ENCODE results near the gene STXBP4.

Gene STXBP4

GRCh38 chr17:55133583-55133982 is 165.0 kb downstream of the STXBP4 start:
- DNase-seq = no peak

- no peak for DNase-seq
Measured at GRCh38 chr17:55134486-55135157, 166.1 kb downstream of the STXBP4 start.

GRCh38 chr17:55140809-55141208 is 172.2 kb downstream of the STXBP4 start:
- no peak for DNase-seq

GRCh38 chr17:55144518-55144917 is 176.0 kb downstream of the STXBP4 start:
- no peak for DNase-seq

GRCh38 chr17:55149485-55149884 is 180.9 kb downstream of the STXBP4 start:
- DNase-seq = no peak

- DNase-seq = no peak
Measured at GRCh38 chr17:55152236-55152635, 183.7 kb downstream of the STXBP4 start.

- no peak for DNase-seq
Measured at GRCh38 chr17:55154101-55154500, 185.5 kb downstream of the STXBP4 start.

- DNase-seq = no peak
Measured at GRCh38 chr17:55155856-55156560, 187.4 kb downstream of the STXBP4 start.

- no peak for DNase-seq
Measured at GRCh38 chr17:55157165-55157564, 188.6 kb downstream of the STXBP4 start.

GRCh38 chr17:55158439-55158838 is 189.9 kb downstream of the STXBP4 start:
- no peak for DNase-seq

GRCh38 chr17:55159251-55159650 is 190.7 kb downstream of the STXBP4 start:
- DNase-seq = no peak

- no peak for DNase-seq
Measured at GRCh38 chr17:55160501-55160900, 191.9 kb downstream of the STXBP4 start.

GRCh38 chr17:55161935-55162555 is 193.5 kb downstream of the STXBP4 start:
- no peak for DNase-seq

GRCh38 chr17:55162556-55162946 is 194.0 kb downstream of the STXBP4 start:
- DNase-seq = no peak

GRCh38 chr17:55163408-55163807 is 194.8 kb downstream of the STXBP4 start:
- no peak for DNase-seq

- no peak for DNase-seq
Measured at GRCh38 chr17:55166506-55166905, 197.9 kb downstream of the STXBP4 start.

GRCh38 chr17:55167024-55167725 is 198.6 kb downstream of the STXBP4 start:
- no peak for DNase-seq

GRCh38 chr17:55168958-55169687 is 200.6 kb downstream of the STXBP4 start:
- no peak for DNase-seq

GRCh38 chr17:55171634-55172328 is 203.2 kb downstream of the STXBP4 start:
- DNase-seq = no peak

GRCh38 chr17:55172612-55173011 is 204.0 kb downstream of the STXBP4 start:
- no peak for DNase-seq

GRCh38 chr17:55174133-55174532 is 205.6 kb downstream of the STXBP4 start:
- no peak for DNase-seq

- peak; percentile 61 to 81 for DNase-seq
Measured at GRCh38 chr17:55175788-55176427, 207.3 kb downstream of the STXBP4 start.

All from Kasumi-1 (cell line).